ENCODE results near the gene MKLN1. TPM values are rescaled to one million over a fixed set of nuclear protein-coding genes. Genes with fewer than 3 reads are reported as not detected.

The MKLN1 gene
- total and polyA plus RNA-seq, 2 of the 4 experiments (the other 2 are of a cell fraction): 17.5 to 52.0 TPM

DNA sequence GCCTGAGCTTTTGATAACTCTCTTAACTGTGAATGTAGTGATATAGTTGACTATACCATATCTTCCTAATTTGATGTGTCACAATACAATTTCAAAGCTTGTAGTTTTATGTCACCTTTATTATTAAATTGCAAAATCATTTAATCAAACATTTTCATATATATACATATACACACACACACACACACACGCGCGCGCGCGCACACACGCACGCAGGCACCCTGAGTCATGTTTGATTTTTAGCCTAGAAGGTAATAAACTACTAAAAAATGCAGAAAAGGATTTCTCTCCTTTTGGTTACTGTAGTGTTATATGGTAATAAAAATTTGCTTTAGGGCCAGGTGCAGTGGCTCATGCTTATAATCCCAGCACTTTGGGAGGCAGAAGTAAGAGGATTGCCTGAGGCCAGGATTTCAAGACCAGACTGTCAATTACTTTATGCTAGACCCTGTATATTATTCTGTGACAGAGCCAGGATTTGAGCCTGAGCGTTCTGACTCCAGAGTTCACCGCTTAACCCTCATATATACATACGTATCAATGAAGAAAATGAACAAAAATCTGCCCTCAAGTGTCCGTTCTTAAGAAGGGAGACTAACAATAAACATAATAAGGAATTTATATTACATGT lies 139.2 kb downstream of the MKLN1 start:
- Histone ChIP-seq H3K14ac (replicated peaks; ENCODE audit: low read depth, low read length) (no peak overlapping the region), H4K5ac (ENCODE audit: low read depth, low read length) (no peak overlapping the region), H2BK120ac (ENCODE audit: low read depth, low read length) (no peak overlapping the region), H3K4me3 (ENCODE audit: insufficient read depth, low read depth, low read length) (no peak overlapping the region), H4K91ac (ENCODE audit: insufficient read depth, low read depth, low read length) (no peak overlapping the region), H2AFZ (replicated peaks; ENCODE audit: low read length, poor library complexity) (no peak overlapping the region), H2AK5ac (ENCODE audit: low read depth, low read length) (no peak overlapping the region), H3K4me2 (ENCODE audit: low read depth, low read length) (no peak overlapping the region), H3K23ac (ENCODE audit: low read depth, low read length) (no peak overlapping the region), H4K20me1 (ENCODE audit: insufficient read depth, low read length) (no peaks in the 10 kb centered on the region), H3K9me3 (ENCODE audit: control insufficient read depth, insufficient read depth, low read length) (no peaks in the 10 kb centered on the region), H2AK9ac (replicated peaks; ENCODE audit: low read depth, low read length, poor library complexity) (no peak overlapping the region), H3K36me3 (ENCODE audit: control insufficient read depth, insufficient read depth, low read length) (peaks cover 32% of the 10 kb centered on the region), H3K27me3 (ENCODE audit: control insufficient read depth, insufficient read depth, low read length) (no peaks in the 10 kb centered on the region), H2BK15ac (ENCODE audit: low read depth, low read length) (no peak overlapping the region), H3K4me1 (ENCODE audit: control insufficient read depth, insufficient read depth, low read length) (no peaks in the 10 kb centered on the region), H3K27ac (ENCODE audit: insufficient read depth, low read length) (no peak overlapping the region), H3K4ac (ENCODE audit: low read depth, low read length) (no peak overlapping the region), H3K9ac (ENCODE audit: low read depth, low read length) (no peak overlapping the region), H3K56ac (ENCODE audit: extremely low read depth, insufficient read depth, low read length) (no peak overlapping the region), H3K79me1 (ENCODE audit: low read depth in 1 of 2, low read length in 2 of 2) (peaks cover 7% of the 10 kb centered on the region in 2 experiments; a peak in 2 of 4 replicates), H3K18ac (ENCODE audit: low read depth, low read length) (no peak overlapping the region), H4K8ac (ENCODE audit: low read depth in 2 of 2, low read length in 2 of 2) (no peak overlapping the region), H2BK5ac (ENCODE audit: low read depth, low read length, poor library complexity, severe bottlenecking) (no peak overlapping the region), H3K9me1 (ENCODE audit: insufficient read depth, low read length) (no peaks in the 10 kb centered on the region; the same call in 1 of the 2 replicates), H2BK20ac (ENCODE audit: low read depth, low read length) (no peak overlapping the region)
- DNase-seq (no peak), ATAC-seq (ENCODE audit: low read depth) (no peak)
- in situ Hi-C loops (cut with MboI; ENCODE audit: low sequenced_read_pairs) (no loop called here), dilution Hi-C loops (cut with HindIII; ENCODE audit: low sequenced_read_pairs, unreplicated experiment) (no loop called here), intact Hi-C loops (cut with micrococcal nuclease) (no loop called here)
- WGBS, 2 experiments (ENCODE audit: extremely low coverage in 2 of 2, insufficient read length in 1 of 2): no CpG with 5 or more reads among the region's 12 CpGs
- ChIA-PET CTCF (interaction anchor here (0.5 kb wide), 1 partner anchor 38 kb away, joined by 3 read pairs; no protein-coding TSS in a partner anchor), POLR2A (ENCODE audit: unreplicated experiment) (no interaction called here)
- no TSS peak for BruUV-seq (replicated peaks)
- TF ChIP-seq, protein P1, sequence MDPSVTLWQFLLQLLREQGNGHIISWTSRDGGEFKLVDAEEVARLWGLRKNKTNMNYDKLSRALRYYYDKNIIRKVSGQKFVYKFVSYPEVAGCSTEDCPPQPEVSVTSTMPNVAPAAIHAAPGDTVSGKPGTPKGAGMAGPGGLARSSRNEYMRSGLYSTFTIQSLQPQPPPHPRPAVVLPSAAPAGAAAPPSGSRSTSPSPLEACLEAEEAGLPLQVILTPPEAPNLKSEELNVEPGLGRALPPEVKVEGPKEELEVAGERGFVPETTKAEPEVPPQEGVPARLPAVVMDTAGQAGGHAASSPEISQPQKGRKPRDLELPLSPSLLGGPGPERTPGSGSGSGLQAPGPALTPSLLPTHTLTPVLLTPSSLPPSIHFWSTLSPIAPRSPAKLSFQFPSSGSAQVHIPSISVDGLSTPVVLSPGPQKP (IDR thresholded peaks at IDR 0.05; ENCODE audit: borderline replicate concordance, low read depth, low read length): no peak
- no peak for TF ChIP-seq MAZ (IDR thresholded peaks at IDR 0.05; ENCODE audit: borderline replicate concordance, low read depth, low read length)
- no peak for TF ChIP-seq MXI1 (IDR thresholded peaks at IDR 0.05; ENCODE audit: borderline replicate concordance, low read depth, low read length)
- TF ChIP-seq SMC3 (IDR thresholded peaks at IDR 0.05; ENCODE audit: low read depth, low read length): no peak
- TF ChIP-seq POLR2A (IDR thresholded peaks at IDR 0.05; ENCODE audit: low read depth, low read length): no peak
- no peak for TF ChIP-seq FOS (IDR thresholded peaks at IDR 0.05; ENCODE audit: low read depth, low read length)
- TF ChIP-seq MAFK (IDR thresholded peaks at IDR 0.05; ENCODE audit: low read depth, low read length): no peak
- no peak for TF ChIP-seq CEBPB (IDR thresholded peaks at IDR 0.05; ENCODE audit: low read depth, low read length)
- TF ChIP-seq, protein P2, sequence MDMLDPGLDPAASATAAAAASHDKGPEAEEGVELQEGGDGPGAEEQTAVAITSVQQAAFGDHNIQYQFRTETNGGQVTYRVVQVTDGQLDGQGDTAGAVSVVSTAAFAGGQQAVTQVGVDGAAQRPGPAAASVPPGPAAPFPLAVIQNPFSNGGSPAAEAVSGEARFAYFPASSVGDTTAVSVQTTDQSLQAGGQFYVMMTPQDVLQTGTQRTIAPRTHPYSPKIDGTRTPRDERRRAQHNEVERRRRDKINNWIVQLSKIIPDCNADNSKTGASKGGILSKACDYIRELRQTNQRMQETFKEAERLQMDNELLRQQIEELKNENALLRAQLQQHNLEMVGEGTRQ (IDR thresholded peaks at IDR 0.05; ENCODE audit: low read depth, low read length): no peak
- no peak for TF ChIP-seq BHLHE40 (IDR thresholded peaks at IDR 0.05; ENCODE audit: low read depth, low read length)
- TF ChIP-seq RFX5 (IDR thresholded peaks at IDR 0.05; ENCODE audit: low read depth, low read length): no peak
- no peak for TF ChIP-seq RCOR1 (IDR thresholded peaks at IDR 0.05; ENCODE audit: insufficient replicate concordance, low read length)
- TF ChIP-seq NFE2L2 (IDR thresholded peaks at IDR 0.05; ENCODE audit: low read depth, low read length): no peak
- TF ChIP-seq RAD21 (IDR thresholded peaks at IDR 0.05; ENCODE audit: low read length): no peak
- no peak for TF ChIP-seq CHD1 (IDR thresholded peaks at IDR 0.05; ENCODE audit: low read depth, low read length)
- TF ChIP-seq, protein P3, sequence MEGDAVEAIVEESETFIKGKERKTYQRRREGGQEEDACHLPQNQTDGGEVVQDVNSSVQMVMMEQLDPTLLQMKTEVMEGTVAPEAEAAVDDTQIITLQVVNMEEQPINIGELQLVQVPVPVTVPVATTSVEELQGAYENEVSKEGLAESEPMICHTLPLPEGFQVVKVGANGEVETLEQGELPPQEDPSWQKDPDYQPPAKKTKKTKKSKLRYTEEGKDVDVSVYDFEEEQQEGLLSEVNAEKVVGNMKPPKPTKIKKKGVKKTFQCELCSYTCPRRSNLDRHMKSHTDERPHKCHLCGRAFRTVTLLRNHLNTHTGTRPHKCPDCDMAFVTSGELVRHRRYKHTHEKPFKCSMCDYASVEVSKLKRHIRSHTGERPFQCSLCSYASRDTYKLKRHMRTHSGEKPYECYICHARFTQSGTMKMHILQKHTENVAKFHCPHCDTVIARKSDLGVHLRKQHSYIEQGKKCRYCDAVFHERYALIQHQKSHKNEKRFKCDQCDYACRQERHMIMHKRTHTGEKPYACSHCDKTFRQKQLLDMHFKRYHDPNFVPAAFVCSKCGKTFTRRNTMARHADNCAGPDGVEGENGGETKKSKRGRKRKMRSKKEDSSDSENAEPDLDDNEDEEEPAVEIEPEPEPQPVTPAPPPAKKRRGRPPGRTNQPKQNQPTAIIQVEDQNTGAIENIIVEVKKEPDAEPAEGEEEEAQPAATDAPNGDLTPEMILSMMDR (conservative IDR thresholded peaks at IDR 0.05; ENCODE audit: low read depth, low read length): no peak
